Choroid plexus epithelial cell (primary cell): ENCODE data around the gene ROBO3.

Experiments
- DNase-seq: peaks from one replicate; pipeline ENCODE4 v3.0.0-alpha.2; 2010; ENCODE audit warnings: low read depth
- H3K4me3 ChIP-seq: 2 replicates; pipeline ENCODE4 v1.5.1; 2011; ENCODE audit warnings: low read depth, mild to moderate bottlenecking, control low read depth, low read length, moderate library complexity
- CTCF ChIP-seq: conservative IDR thresholded peaks from 2 replicates; pipeline ENCODE4 v1.5.1; 2011; ENCODE audit warnings: low read depth, mild to moderate bottlenecking, control low read depth, inconsistent platforms, low read length, moderate library complexity

Gene ROBO3

GRCh38 chr11:124838805-124839127, 26.5 kb upstream of the ROBO3 start:
- DNase-seq = no peak
- no peak overlapping the region for H3K4me3 ChIP-seq

GRCh38 chr11:124839128-124839971, 25.9 kb upstream of the ROBO3 start:
- peak overlapping the region; percentile 22 for H3K4me3 ChIP-seq
- DNase-seq = no peak
- no peak for TF ChIP-seq CTCF

More at GRCh38 chr11:124838805-124839127, 26.5 kb upstream of the ROBO3 start:
- no peak for TF ChIP-seq CTCF

- no peak for TF ChIP-seq CTCF
- DNase-seq = no peak
- H3K4me3 ChIP-seq = peak overlapping the region; percentile 22
Measured at GRCh38 chr11:124839972-124840621, 25.1 kb upstream of the ROBO3 start.

GRCh38 chr11:124840666-124841065, 24.6 kb upstream of the ROBO3 start:
- no peak for TF ChIP-seq CTCF
- no peak for DNase-seq
- no peak overlapping the region for H3K4me3 ChIP-seq

GRCh38 chr11:124841201-124841600, 24.0 kb upstream of the ROBO3 start:
- DNase-seq = no peak
- TF ChIP-seq CTCF = no peak
- H3K4me3 ChIP-seq = no peak overlapping the region

- no peak for DNase-seq
- TF ChIP-seq CTCF = no peak
- H3K4me3 ChIP-seq = no peak overlapping the region
Measured at GRCh38 chr11:124841840-124842239, 23.4 kb upstream of the ROBO3 start.

GRCh38 chr11:124842305-124842704, 22.9 kb upstream of the ROBO3 start:
- no peak for DNase-seq
- no peak overlapping the region for H3K4me3 ChIP-seq
- TF ChIP-seq CTCF = no peak
